GM12873 (cell line): ENCODE results near the gene KANSL2.

Source experiments
- TF ChIP-seq, protein P1 (sequence below): IDR thresholded peaks from 2 replicates; pipeline ENCODE4 v1.5.1; 2012; ENCODE audit warnings: low read depth, mild to moderate bottlenecking, moderate library complexity, low read length, control low read depth; ENCODE audit not compliant: insufficient read depth; ENCODE audit errors: missing control alignments

KANSL2 gene, protein sequence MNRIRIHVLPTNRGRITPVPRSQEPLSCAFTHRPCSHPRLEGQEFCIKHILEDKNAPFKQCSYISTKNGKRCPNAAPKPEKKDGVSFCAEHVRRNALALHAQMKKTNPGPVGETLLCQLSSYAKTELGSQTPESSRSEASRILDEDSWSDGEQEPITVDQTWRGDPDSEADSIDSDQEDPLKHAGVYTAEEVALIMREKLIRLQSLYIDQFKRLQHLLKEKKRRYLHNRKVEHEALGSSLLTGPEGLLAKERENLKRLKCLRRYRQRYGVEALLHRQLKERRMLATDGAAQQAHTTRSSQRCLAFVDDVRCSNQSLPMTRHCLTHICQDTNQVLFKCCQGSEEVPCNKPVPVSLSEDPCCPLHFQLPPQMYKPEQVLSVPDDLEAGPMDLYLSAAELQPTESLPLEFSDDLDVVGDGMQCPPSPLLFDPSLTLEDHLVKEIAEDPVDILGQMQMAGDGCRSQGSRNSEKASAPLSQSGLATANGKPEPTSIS

DNA sequence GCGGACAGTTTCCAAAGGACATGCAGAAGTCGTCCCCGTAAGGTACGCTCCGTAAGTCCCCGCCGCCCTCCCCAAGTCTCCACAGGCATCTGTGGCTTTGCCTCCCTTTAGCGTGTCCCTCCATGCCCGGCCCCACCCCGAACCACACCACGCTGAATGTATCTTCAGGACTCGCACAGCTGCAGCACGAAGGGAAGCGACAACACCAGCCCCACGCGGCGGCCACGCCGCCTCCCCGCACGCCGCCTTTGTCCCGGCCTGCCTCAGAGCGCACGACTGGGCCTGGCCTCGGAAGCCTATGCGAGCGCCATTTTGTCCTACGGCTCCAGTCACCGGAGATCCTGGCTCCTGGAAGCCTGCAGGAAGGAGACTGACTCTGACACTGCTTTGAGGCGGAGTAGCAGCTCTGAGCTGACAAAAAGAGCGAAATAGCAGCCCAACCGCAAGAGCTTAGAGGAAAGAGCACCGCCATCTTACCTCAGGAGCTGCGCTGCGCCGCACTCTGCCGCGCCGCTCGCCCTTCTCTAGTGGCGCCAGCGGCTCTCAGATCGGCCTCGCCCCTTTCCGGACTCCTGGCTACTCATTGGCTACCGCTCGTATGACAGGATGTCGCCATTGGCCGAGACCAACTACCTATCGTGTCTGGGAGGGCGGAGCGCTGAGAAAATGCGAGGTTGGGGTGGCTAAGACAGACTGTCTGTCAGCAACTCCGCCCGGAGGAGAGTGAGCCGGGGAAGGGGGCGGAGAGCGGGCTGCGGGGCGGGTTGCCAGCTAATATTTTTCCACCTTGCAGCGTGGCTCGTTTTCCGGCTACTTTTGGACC, at the start of gene KANSL2:
TSS of gene KANSL2 (minus strand) at position 529 of the 823 bp plus-strand sequence. CDS start 606 bp downstream, outside the sequence.
- TF ChIP-seq, protein P1, sequence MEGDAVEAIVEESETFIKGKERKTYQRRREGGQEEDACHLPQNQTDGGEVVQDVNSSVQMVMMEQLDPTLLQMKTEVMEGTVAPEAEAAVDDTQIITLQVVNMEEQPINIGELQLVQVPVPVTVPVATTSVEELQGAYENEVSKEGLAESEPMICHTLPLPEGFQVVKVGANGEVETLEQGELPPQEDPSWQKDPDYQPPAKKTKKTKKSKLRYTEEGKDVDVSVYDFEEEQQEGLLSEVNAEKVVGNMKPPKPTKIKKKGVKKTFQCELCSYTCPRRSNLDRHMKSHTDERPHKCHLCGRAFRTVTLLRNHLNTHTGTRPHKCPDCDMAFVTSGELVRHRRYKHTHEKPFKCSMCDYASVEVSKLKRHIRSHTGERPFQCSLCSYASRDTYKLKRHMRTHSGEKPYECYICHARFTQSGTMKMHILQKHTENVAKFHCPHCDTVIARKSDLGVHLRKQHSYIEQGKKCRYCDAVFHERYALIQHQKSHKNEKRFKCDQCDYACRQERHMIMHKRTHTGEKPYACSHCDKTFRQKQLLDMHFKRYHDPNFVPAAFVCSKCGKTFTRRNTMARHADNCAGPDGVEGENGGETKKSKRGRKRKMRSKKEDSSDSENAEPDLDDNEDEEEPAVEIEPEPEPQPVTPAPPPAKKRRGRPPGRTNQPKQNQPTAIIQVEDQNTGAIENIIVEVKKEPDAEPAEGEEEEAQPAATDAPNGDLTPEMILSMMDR, result no peak

DNA sequence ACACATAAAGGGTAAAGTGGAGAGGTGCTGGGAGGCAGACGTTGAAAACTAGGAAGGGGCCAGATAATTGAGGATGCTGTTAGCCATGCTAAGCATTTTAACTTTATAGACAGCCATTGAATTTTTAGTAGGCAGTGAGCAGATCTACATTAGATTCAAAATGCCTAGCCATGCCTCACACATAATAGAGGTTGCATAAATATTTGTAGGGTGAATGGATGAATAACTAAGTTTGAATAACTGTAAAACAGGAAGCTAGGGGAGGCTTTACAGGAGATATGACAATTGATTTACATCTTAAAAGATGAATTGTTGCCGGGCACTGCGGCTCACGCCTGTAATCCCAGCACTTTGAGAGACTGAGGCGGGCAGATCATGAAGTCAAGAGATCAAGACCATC, 46.8 kb upstream of the KANSL2 start:
- TF ChIP-seq, protein P1, result no peak

DNA sequence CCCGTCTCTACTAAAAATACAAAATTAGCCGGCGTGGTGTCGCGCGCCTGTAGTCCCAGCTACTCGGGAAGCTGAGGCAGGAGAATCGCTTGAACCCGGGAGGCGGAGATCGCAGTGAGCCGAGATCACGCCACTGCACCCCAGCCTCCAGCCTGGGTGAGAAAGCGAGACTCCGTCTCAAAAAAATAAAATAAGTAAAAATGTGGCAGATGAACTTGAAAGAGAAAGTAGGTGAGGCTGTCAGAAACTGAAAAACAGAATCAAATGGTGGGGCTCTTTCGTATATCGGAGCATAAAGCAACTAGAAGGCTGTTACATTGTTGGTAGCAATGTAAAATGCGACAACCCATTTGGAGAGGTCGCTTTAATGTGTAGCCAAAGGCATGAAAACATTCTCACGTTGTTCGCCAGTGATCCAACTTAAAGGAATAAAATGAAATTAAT, 35.2 kb upstream of the KANSL2 start:
- TF ChIP-seq, protein P1, result no peak

DNA sequence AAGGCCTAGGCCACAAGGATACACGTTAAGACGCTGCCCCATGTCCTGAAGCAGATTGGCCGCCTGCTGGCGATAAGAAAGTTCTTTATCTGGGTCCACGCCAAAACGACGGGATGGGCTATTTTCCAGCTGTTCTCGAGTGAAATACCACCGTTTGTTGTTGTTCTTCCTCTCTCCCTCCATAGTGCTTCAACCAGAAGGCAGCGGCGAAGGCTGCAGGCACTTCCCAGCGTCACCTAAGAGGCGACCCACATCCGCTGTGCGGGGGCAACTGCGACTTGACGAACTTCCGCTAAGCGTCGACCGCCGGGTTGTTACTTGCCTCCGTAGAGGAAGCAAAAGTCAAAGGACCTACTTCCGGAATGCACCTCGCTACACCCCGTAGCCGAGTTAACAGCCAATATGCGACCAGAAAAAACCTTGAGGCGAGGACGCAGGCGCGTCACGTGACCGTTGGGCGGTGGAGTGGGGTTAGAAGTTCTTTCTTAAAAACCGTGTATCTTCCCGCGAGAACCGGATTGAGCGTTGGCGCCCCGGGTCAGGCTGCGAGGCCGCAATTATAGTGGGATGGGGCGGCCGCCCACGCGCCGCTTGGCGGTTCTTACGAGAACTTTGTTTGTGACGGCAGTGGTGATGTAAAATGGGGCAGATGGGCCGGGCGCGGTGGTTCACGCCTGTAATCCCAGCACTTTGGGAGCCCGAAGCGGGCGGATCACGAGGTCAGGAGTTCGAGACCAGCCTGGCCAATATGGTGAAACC, 34.6 kb upstream of the KANSL2 start, which contains the start of gene CCNT1:
TSS of gene CCNT1 (minus strand) at position 215 of the 759 bp plus-strand sequence. CDS start at position 183, 32 bp downstream.
- TF ChIP-seq, protein P1, result peak; percentile 31

DNA sequence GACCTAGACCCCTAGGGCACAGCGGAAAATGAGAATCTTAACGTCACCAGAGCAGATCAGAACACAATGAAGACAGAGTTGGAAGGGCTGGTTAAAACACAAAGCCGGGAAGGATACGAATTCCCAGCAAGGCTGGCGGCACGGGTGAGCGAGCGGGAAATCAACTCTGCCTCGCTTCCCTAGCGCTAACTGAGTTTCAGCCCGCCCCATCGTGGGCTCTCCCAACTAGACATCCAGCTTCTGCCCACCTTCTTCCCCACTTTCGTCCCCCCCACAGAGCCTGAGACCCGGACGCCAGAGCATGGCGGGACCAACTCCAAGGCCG, 34.1 kb upstream of the KANSL2 start:
- TF ChIP-seq, protein P1, result no peak

DNA sequence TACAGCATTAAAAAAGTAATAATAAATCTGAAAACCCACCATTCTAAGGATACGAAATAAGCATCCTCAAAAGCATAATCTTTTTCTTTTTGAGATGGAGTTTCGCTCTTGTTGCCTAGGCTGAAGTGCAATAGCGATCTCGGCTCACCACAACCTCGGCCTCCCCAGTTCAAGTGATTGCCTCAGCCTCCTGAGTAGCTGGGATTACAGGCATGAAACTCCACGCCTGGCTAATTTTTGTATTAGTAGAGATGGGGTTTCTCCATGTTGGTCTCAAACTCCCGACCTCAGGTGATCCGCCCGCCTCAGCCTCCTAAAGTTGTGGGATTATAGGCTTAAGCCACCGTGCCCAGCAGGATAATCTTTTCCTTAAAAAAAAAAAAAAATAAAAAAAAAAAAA, 30.2 kb upstream of the KANSL2 start:
- TF ChIP-seq, protein P1, result no peak
